H1 (cell line): ENCODE results near the gene DLEC1. TPM values are rescaled to one million over a fixed set of nuclear protein-coding genes. Genes with fewer than 3 reads are reported as not detected.
"Not testable (repeated sequence)": the region's sequence is repeated elsewhere in the genome, so short reads cannot be mapped to it uniquely, and the experiment has no call there.

Experiments used
- CTCF ChIA-PET: fragments of 300-600 bp; sonication (Branson Sonifier 250); formaldehyde crosslinking; loops from one replicate; lab custom pipeline; 2021; ENCODE audit not compliant: partially characterized antibody; lab: Charles Lee
- POLR2A ChIA-PET: fragments of 300-600 bp; sonication (Branson Sonifier 250); formaldehyde crosslinking; loops from one replicate; lab custom pipeline; 2021; ENCODE audit warnings: inconsistent platforms; ENCODE audit not compliant: partially characterized antibody; lab: Charles Lee
- DNase-seq, 2 experiments: peaks; one replicate each; pipeline versions ENCODE4 v3.0.0 to v3.0.0-alpha.2; 2010 to 2022; ENCODE audit warnings: low spot score in 2 of 2, low read depth in 1 of 2, mixed read lengths in 1 of 2
- FAIRE-seq: peaks from 2 replicates; lab custom pipeline; 2011; peaks lifted over from hg19 to GRCh38; lab: Jason Lieb, UNC
- H2AFZ ChIP-seq: 2 replicates; pipeline ENCODE4 v1.8.1; 2012; ENCODE audit warnings: low read length, inconsistent platforms
- H2AK5ac ChIP-seq: 2 replicates; pipeline ENCODE4 v1.6.1; 2013; ENCODE audit warnings: low read depth, low read length
- H2BK120ac ChIP-seq: replicated peaks from 2 replicates; pipeline ENCODE3; 2013; ENCODE audit warnings: low read depth, low read length, inconsistent platforms
- H2BK12ac ChIP-seq: 2 replicates; pipeline ENCODE4 v1.6.1; 2013; ENCODE audit warnings: low read depth, low read length
- H2BK15ac ChIP-seq: 2 replicates; pipeline ENCODE4 v1.6.1; 2013; ENCODE audit warnings: low read length
- H2BK20ac ChIP-seq: 2 replicates; pipeline ENCODE4 v1.6.1; 2013; ENCODE audit warnings: low read length
- H2BK5ac ChIP-seq: 2 replicates; pipeline ENCODE4 v1.6.1; 2013; ENCODE audit warnings: low read depth, low read length
- H3K14ac ChIP-seq: 2 replicates; pipeline ENCODE4 v1.6.1; 2013; ENCODE audit warnings: inconsistent platforms; ENCODE audit not compliant: insufficient read length
- H3K18ac ChIP-seq: 2 replicates; pipeline ENCODE4 v1.6.1; 2013; ENCODE audit warnings: low read length; ENCODE audit errors: extremely low read depth
- H3K23ac ChIP-seq: 2 replicates; pipeline ENCODE4 v1.6.1; 2013; ENCODE audit warnings: inconsistent platforms; ENCODE audit not compliant: insufficient read length
- H3K23me2 ChIP-seq: 2 replicates; pipeline ENCODE4 v1.6.1; 2013; ENCODE audit warnings: low read depth, low read length
- H3K27ac ChIP-seq: 2 replicates; pipeline ENCODE4 v1.6.1; 2011; ENCODE audit warnings: low read depth, low read length, inconsistent platforms
- H3K27me3 ChIP-seq, 4 experiments: replicated peaks in 1 of 4; 1 replicate in 1 of 4; 2 replicates in 3 of 4; pipeline versions ENCODE4 v1.6.1 to v1.8.1; 2011 to 2013; ENCODE audit warnings: low read length in 3 of 4, mild to moderate bottlenecking in 3 of 4, inconsistent platforms in 2 of 4, mixed read lengths in 2 of 4, moderate library complexity in 1 of 4; ENCODE audit not compliant: control insufficient read depth in 3 of 4, insufficient read depth in 3 of 4; ENCODE audit errors: extremely low read depth in 1 of 4
- H3K36me3 ChIP-seq, 4 experiments: 2 replicates each; pipeline versions ENCODE4 v1.6.1 to v1.8.1; 2011 to 2013; ENCODE audit warnings: mild to moderate bottlenecking in 4 of 4, low read length in 3 of 4, moderate library complexity in 2 of 4, control low read depth in 1 of 4, inconsistent platforms in 1 of 4; ENCODE audit not compliant: insufficient read depth in 4 of 4, control insufficient read depth in 2 of 4
- H3K4ac ChIP-seq: replicated peaks from 2 replicates; pipeline ENCODE3; 2013; ENCODE audit warnings: low read length, low read depth, mixed read lengths, inconsistent platforms; ENCODE audit not compliant: insufficient read length
- H3K4me1 ChIP-seq, 4 experiments: replicated peaks in 1 of 4; 1 replicate in 1 of 4; 2 replicates in 3 of 4; pipeline versions ENCODE4 v1.6.1 to v1.8.1; 2011 to 2013; ENCODE audit warnings: low read length in 3 of 4, inconsistent platforms in 2 of 4, mixed read lengths in 1 of 4; ENCODE audit not compliant: insufficient read depth in 4 of 4, control insufficient read depth in 3 of 4
- H3K4me2 ChIP-seq, 2 experiments: 2 replicates each; pipeline versions ENCODE4 v1.6.1 to v1.8.1; 2011 to 2013; ENCODE audit warnings: low read depth in 2 of 2, low read length in 2 of 2, control low read depth in 1 of 2, inconsistent platforms in 1 of 2, mild to moderate bottlenecking in 1 of 2; ENCODE audit not compliant: insufficient read depth in 1 of 2
- H3K4me3 ChIP-seq, 4 experiments: fragments of 200-600, 300-600 bp in 1 of 4; sonication (generic), shearing (Covaris generic), sonication (Bioruptor Twin) in 1 of 4; 2 replicates each; pipeline versions ENCODE4 v1.5.1 to v1.8.1; 2011 to 2016; ENCODE audit warnings: low read length in 4 of 4, low read depth in 3 of 4, control low read depth in 2 of 4, inconsistent platforms in 2 of 4, mild to moderate bottlenecking in 2 of 4, mixed read lengths in 1 of 4, moderate library complexity in 1 of 4; ENCODE audit not compliant: insufficient read depth in 2 of 4; ENCODE audit errors: extremely low read depth in 1 of 4
- H3K56ac ChIP-seq: replicated peaks from 2 replicates; pipeline ENCODE3; 2013; ENCODE audit warnings: low read depth, mild to moderate bottlenecking, mixed read lengths, low read length, inconsistent platforms; ENCODE audit not compliant: insufficient read length
- H3K79me1 ChIP-seq: 2 replicates; pipeline ENCODE4 v1.6.1; 2013; ENCODE audit warnings: low read depth, low read length, control low read depth
- H3K79me2 ChIP-seq, 2 experiments: 2 replicates each; pipeline versions ENCODE4 v1.6.1 to v1.8.1; 2012 to 2013; ENCODE audit warnings: low read length in 2 of 2, mild to moderate bottlenecking in 2 of 2, inconsistent platforms in 1 of 2; ENCODE audit not compliant: insufficient read depth in 2 of 2, control insufficient read depth in 1 of 2
- H3K9ac ChIP-seq, 4 experiments: replicated peaks in 1 of 4; 1 replicate in 1 of 4; 2 replicates in 3 of 4; pipeline versions ENCODE4 v1.6.1 to v1.8.1; 2011 to 2013; ENCODE audit warnings: low read depth in 3 of 4, low read length in 3 of 4, control low read depth in 2 of 4, mild to moderate bottlenecking in 2 of 4, moderate library complexity in 2 of 4, inconsistent platforms in 1 of 4; ENCODE audit errors: extremely low read depth in 1 of 4
- H3K9me3 ChIP-seq, 2 experiments: 2 replicates each; pipeline versions ENCODE4 v1.6.1 to v1.8.1; 2012 to 2013; ENCODE audit warnings: mild to moderate bottlenecking in 2 of 2, moderate library complexity in 2 of 2, control low read depth in 1 of 2, inconsistent platforms in 1 of 2, low read depth in 1 of 2, low read length in 1 of 2, mixed read lengths in 1 of 2; ENCODE audit not compliant: insufficient read depth in 2 of 2
- H4K20me1 ChIP-seq, 2 experiments: replicated peaks in 1 of 2; 2 replicates each; pipeline versions ENCODE3 to v1.8.1; 2011 to 2013; ENCODE audit warnings: inconsistent platforms in 2 of 2, low read length in 2 of 2, mild to moderate bottlenecking in 1 of 2; ENCODE audit not compliant: insufficient read depth in 2 of 2, control insufficient read depth in 1 of 2
- H4K5ac ChIP-seq: 2 replicates; pipeline ENCODE4 v1.6.1; 2013; ENCODE audit warnings: low read length, low read depth, mixed read lengths, inconsistent platforms; ENCODE audit not compliant: insufficient read length
- H4K8ac ChIP-seq: 2 replicates; pipeline ENCODE4 v1.8.0; 2013; ENCODE audit warnings: mild to moderate bottlenecking, moderate library complexity, low read length, inconsistent platforms; ENCODE audit not compliant: insufficient read depth; ENCODE audit errors: extremely low read depth
- H4K91ac ChIP-seq: replicated peaks from 2 replicates; pipeline ENCODE3; 2013; ENCODE audit warnings: low read length, mixed read lengths, inconsistent platforms; ENCODE audit not compliant: insufficient read length
- WGBS, 2 experiments: shearing (Covaris generic) in 1 of 2; methylation state at CpG; one replicate each; pipeline versions ENCODE4 v1.1.6 to v1.1.7; 2013 to 2015; ENCODE audit warnings: low lambda C conversion rate in 2 of 2, mixed read lengths in 2 of 2, inconsistent platforms in 1 of 2, low coverage in 1 of 2, missing lambda C conversion rate in 1 of 2; ENCODE audit not compliant: insufficient replicate concordance in 2 of 2, insufficient coverage in 1 of 2, insufficient read length in 1 of 2; ENCODE audit errors: extremely low coverage in 1 of 2, missing lambda C conversion rate in 1 of 2; 5-methylcytosine and 5-hydroxymethylcytosine counted together
- polyA plus RNA-seq, 7 experiments: library from polyadenylated mRNA; depleted of rRNA in 3 of 7; stranded (reverse) in 5 of 7; unstranded in 2 of 7; fragments of >200 nt in 5 of 7; fragments of 200-250 nt in 2 of 7; gene quantifications; 1 replicate in 5 of 7; 2 replicates in 1 of 7; 4 replicates in 1 of 7; pipeline versions ENCODE4 v1.2.1 to v1.2.3, GENCODE V29; 2011 to 2013; ENCODE audit warnings: missing spikeins in 2 of 7, mixed read lengths in 2 of 7
- total RNA-seq: library from RNA; stranded (reverse); fragmentation: NEBNext Ultra II Directional; extraction: Animal tissue kit (Norgen Biotek cat#: 25700); gene quantifications from 2 replicates; pipeline ENCODE4 v1.2.1, GENCODE V29; 2021

DLEC1 gene
- total and polyA plus RNA-seq, 2 of the 8 experiments (the other 6 are each of a cell fraction or from before 2014, with no cell fraction given), result 0.26 to 0.76 TPM

- H3K18ac ChIP-seq, H3K23ac ChIP-seq, H2BK20ac ChIP-seq, H3K79me2 ChIP-seq, H2AK5ac ChIP-seq, H3K4ac ChIP-seq, FAIRE-seq, H2BK12ac ChIP-seq, H3K27ac ChIP-seq, H3K4me2 ChIP-seq, H2BK5ac ChIP-seq, H3K4me3 ChIP-seq, H4K91ac ChIP-seq, CTCF ChIA-PET, DNase-seq, H4K8ac ChIP-seq, H2BK120ac ChIP-seq, H3K9me3 ChIP-seq, POLR2A ChIA-PET, H3K27me3 ChIP-seq, H3K36me3 ChIP-seq, H3K79me1 ChIP-seq, H3K4me1 ChIP-seq, H3K23me2 ChIP-seq, H4K5ac ChIP-seq, H3K14ac ChIP-seq, H2AFZ ChIP-seq, H2BK15ac ChIP-seq, H4K20me1 ChIP-seq, H3K9ac ChIP-seq, H3K56ac ChIP-seq: not testable (repeated sequence)
- WGBS, 2 experiments, result no CpG with 5 or more reads among the region's 1 CpG
These were observed 44.2 kb downstream of the DLEC1 start for GRCh38 chr3:38083254-38083653.
